Measurements from ENCODE around the gene ABLIM1. TPM values are rescaled to one million over a fixed set of nuclear protein-coding genes. Genes with fewer than 3 reads are reported as not detected.

The ABLIM1 gene
- total RNA-seq, 1 donor from 2014 or later, result 103 TPM

DNA sequence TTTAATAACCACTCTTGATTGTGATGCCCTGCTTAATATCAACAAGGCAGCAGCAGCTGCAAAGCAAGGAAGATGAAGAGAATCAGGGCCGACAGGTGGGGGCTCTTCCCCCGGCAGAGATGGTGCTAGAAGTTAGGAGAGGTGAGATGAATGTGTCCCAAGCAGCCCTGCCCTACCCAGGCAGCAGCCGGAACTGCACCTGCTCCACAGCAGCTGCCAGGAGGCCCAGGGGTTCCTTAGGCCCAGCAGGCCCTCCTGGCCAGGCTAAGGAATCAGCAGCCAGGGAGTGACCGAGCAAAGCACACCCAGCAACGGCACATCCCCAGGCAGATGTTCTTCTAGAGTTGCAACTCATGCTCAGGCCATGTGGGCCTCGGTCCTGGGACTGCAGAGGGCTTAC is 271.6 kb downstream of the ABLIM1 start:
- DNase-seq, result no peak

DNA sequence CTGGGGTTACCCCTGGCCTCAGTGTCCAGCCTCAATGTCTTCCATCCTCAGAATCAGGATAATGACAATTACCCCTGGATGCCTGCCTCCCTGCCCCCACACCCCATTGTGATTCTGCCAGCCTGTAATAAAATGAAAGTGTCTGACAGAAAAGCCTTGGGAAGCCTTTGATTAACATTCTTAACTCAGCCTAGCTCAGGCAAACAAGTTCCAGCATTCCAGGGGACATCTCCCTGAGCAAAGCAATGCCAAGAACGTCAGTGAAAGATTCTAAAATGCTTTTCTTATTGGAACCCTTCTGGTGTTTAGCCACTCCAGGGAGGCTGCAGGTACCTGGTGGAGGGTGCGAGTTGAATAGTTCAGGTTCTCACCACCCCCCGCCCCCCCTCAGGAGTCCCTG is 272.5 kb downstream of the ABLIM1 start:
- no peak for DNase-seq

DNA sequence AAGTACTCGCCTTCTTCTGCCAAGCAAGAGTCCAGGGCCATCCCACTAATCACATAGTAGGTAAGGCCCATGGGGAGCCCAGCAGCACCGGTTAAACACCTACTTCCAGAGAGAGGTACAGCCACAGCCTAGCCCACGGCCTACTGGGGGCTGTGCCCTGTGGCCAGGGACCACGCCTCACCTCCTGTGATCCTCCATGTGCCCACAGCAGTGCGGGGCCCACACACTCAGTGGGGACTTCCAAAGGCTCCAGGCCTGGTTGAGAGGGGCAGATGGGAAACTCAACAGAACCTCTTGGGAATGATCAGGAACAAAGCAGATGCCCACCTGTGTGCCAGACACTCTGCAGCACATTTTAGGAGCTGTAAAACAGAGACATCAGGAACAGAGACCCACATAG is 273.5 kb downstream of the ABLIM1 start:
- DNase-seq, result no peak

DNA sequence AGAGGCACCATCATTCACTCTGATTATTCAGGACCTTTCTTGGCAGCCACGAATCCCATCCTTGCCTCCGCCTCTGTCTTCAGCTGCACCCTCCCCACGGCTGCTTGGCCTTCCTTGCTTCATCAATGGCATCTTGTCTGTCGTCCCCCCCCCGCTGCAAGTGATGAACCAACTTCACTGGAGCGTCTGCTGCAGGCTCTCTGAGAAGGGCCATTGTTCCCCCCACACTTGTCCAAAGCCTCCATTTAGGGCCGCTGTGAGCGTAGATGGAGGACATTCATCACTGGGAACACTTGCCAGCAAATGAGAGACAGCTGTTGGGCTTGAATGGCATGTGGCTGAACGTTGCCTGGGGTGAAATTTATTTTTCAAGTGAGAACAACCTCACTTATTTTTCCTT is 273.9 kb downstream of the ABLIM1 start:
- DNase-seq, result peak; percentile 34

Small RNA genes within 50 kb of the gene (small RNA-seq; reads per million reads assigned to genes)
- gene RN7SL384P, result not detected

Other genes with a start within 250 kb of the ABLIM1 start
- 47.7 TPM for gene FHIP2A, start 163.5 kb upstream of the ABLIM1 start, total RNA-seq